GM18861 (cell line): ENCODE measurements around the gene SMTNL1.

Source experiments
- ATAC-seq: cut with Tn5 transposase; IDR thresholded peaks from one replicate; pipeline ENCODE4 v1.9.1; 2021; ENCODE audit not compliant: unreplicated experiment

The SMTNL1 gene

GRCh38 chr11:57536947-57537619 lies at the start of gene SMTNL1:
Gene SMTNL1 (plus strand): TSS chr11:57537595. CDS start chr11:57542643, 5,048 bp downstream.
- ATAC-seq, result no peak

GRCh38 chr11:57487920-57488659 lies 49.3 kb upstream of the SMTNL1 start:
- no peak for ATAC-seq

GRCh38 chr11:57490456-57491248 lies 46.7 kb upstream of the SMTNL1 start:
- ATAC-seq, result no peak

- no peak for ATAC-seq
Measured at GRCh38 chr11:57491371-57492061, 45.9 kb upstream of the SMTNL1 start.

- ATAC-seq, result peak; percentile 58
Measured at GRCh38 chr11:57493507-57494503, 43.6 kb upstream of the SMTNL1 start.

GRCh38 chr11:57496109-57496820 lies 41.1 kb upstream of the SMTNL1 start:
- no peak for ATAC-seq

- no peak for ATAC-seq
Measured at GRCh38 chr11:57497303-57498247, 39.8 kb upstream of the SMTNL1 start.

- ATAC-seq, result no peak
Measured at GRCh38 chr11:57498540-57498939, 38.9 kb upstream of the SMTNL1 start.

GRCh38 chr11:57499413-57499982 lies 37.9 kb upstream of the SMTNL1 start:
- ATAC-seq, result peak; percentile 99

GRCh38 chr11:57499983-57500461 lies 37.4 kb upstream of the SMTNL1 start:
- no peak for ATAC-seq

- ATAC-seq, result no peak
Measured at GRCh38 chr11:57500515-57500914, 36.9 kb upstream of the SMTNL1 start.

GRCh38 chr11:57500926-57501325 lies 36.5 kb upstream of the SMTNL1 start:
- ATAC-seq, result no peak

GRCh38 chr11:57501953-57502352 lies 35.4 kb upstream of the SMTNL1 start:
- no peak for ATAC-seq

GRCh38 chr11:57502376-57502775 lies 35.0 kb upstream of the SMTNL1 start:
- no peak for ATAC-seq

- no peak for ATAC-seq
Measured at GRCh38 chr11:57502870-57503269, 34.5 kb upstream of the SMTNL1 start.

- no peak for ATAC-seq
Measured at GRCh38 chr11:57504511-57504910, 32.9 kb upstream of the SMTNL1 start.

GRCh38 chr11:57506522-57506921 lies 30.9 kb upstream of the SMTNL1 start:
- no peak for ATAC-seq
